Keratinocyte (primary cell): Measurements from ENCODE around the gene PI4KA. TPM values are rescaled to one million over a fixed set of nuclear protein-coding genes. Genes with fewer than 3 reads are reported as not detected.

Experiments
- DNase-seq: peaks from one replicate; pipeline ENCODE4 v3.0.0-alpha.2; 2011; ENCODE audit warnings: low read depth, missing footprints, low spot score
- FAIRE-seq: peaks from 2 replicates; lab custom pipeline; 2011; peaks lifted over from hg19 to GRCh38; lab: Jason Lieb, UNC
- H2AFZ ChIP-seq: 2 replicates; pipeline ENCODE4 v1.6.0; 2012; ENCODE audit warnings: low read length, control low read depth, inconsistent platforms; ENCODE audit not compliant: control insufficient read depth
- H3K27ac ChIP-seq: 2 replicates; pipeline ENCODE4 v1.5.1; 2011; ENCODE audit warnings: low read length; ENCODE audit not compliant: control insufficient read depth, insufficient read depth
- H3K27me3 ChIP-seq: 3 replicates; pipeline ENCODE4 v1.6.0; 2011; ENCODE audit warnings: low read length; ENCODE audit not compliant: control insufficient read depth, insufficient read depth; ENCODE audit errors: extremely low read depth
- H3K36me3 ChIP-seq, 2 experiments: 2 replicates in 1 of 2; 3 replicates in 1 of 2; pipeline ENCODE4 v1.5.1; 2011; ENCODE audit warnings: low read length in 2 of 2, mild to moderate bottlenecking in 1 of 2; ENCODE audit not compliant: control insufficient read depth in 2 of 2, insufficient read depth in 2 of 2; ENCODE audit errors: extremely low read depth in 1 of 2
- H3K4me1 ChIP-seq: 3 replicates; pipeline ENCODE4 v1.5.1; 2011; ENCODE audit warnings: low read length; ENCODE audit not compliant: control insufficient read depth, insufficient read depth; ENCODE audit errors: extremely low read depth
- H3K4me2 ChIP-seq: 3 replicates; pipeline ENCODE4 v1.6.0; 2011; ENCODE audit warnings: low read depth, low read length; ENCODE audit not compliant: control insufficient read depth, insufficient read depth; ENCODE audit errors: extremely low read depth
- H3K4me3 ChIP-seq, 3 experiments: fragments of 200-600 bp in 1 of 3; sonication (generic) in 1 of 3; 2 replicates in 2 of 3; 3 replicates in 1 of 3; pipeline ENCODE4 v1.5.1; 2011 to 2016; ENCODE audit warnings: low read length in 3 of 3, mild to moderate bottlenecking in 3 of 3, control low read depth in 2 of 3, inconsistent platforms in 1 of 3, low read depth in 1 of 3, mixed read lengths in 1 of 3, mixed run types in 1 of 3, moderate library complexity in 1 of 3; ENCODE audit not compliant: control insufficient read depth in 2 of 3, insufficient read depth in 2 of 3; ENCODE audit errors: extremely low read depth in 1 of 3
- H3K79me2 ChIP-seq: 2 replicates; pipeline ENCODE4 v1.6.0; 2012; ENCODE audit warnings: low read length; ENCODE audit not compliant: control insufficient read depth, insufficient read depth
- H3K9ac ChIP-seq: 3 replicates; pipeline ENCODE4 v1.6.0; 2011; ENCODE audit warnings: low read length; ENCODE audit not compliant: control insufficient read depth, insufficient read depth; ENCODE audit errors: extremely low read depth
- H3K9me1 ChIP-seq: 3 replicates; pipeline ENCODE4 v1.6.0; 2011; ENCODE audit warnings: low read length; ENCODE audit not compliant: control insufficient read depth, insufficient read depth; ENCODE audit errors: extremely low read depth
- H3K9me3 ChIP-seq: 2 replicates; pipeline ENCODE4 v1.5.1; 2012; ENCODE audit warnings: low read depth, low read length; ENCODE audit not compliant: control insufficient read depth
- H4K20me1 ChIP-seq: 3 replicates; pipeline ENCODE4 v1.6.0; 2011; ENCODE audit warnings: low read length; ENCODE audit not compliant: control insufficient read depth, insufficient read depth; ENCODE audit errors: extremely low read depth
- CTCF ChIP-seq, 3 experiments: IDR thresholded peaks in 1 of 3; conservative IDR thresholded peaks in 1 of 3; optimal IDR thresholded peaks in 1 of 3; 2 replicates in 2 of 3; 3 replicates in 1 of 3; pipeline versions ENCODE3 to v1.5.1; 2011; ENCODE audit warnings: low read length in 3 of 3, mild to moderate bottlenecking in 3 of 3, moderate library complexity in 2 of 3, control low read depth in 1 of 3, inconsistent platforms in 1 of 3; ENCODE audit not compliant: insufficient read depth in 2 of 3; ENCODE audit errors: extremely low read depth in 1 of 3
- EZH2 ChIP-seq: IDR thresholded peaks from one replicate; pipeline ENCODE4 v1.6.1; 2012; ENCODE audit warnings: inconsistent platforms, mild to moderate bottlenecking, low read length, moderate library complexity
- dilution Hi-C: fragments of 300-500 bp; cut with MboI; formaldehyde crosslinking; loops from one replicate; pipeline ENCODE4 v1.7.0; 2020; ENCODE audit warnings: low sequenced_read_pairs; ENCODE audit not compliant: extremely low pct_ligation_motif_present
- polyA plus RNA-seq, 5 experiments: library from polyadenylated mRNA; depleted of rRNA in 3 of 5; stranded (reverse) in 3 of 5; stranded (forward) in 1 of 5; unstranded in 1 of 5; fragments of >200 nt; gene quantifications; 1 replicate in 1 of 5; 2 replicates in 3 of 5; 3 replicates in 1 of 5; pipeline versions ENCODE4 v1.2.1 to v1.2.3, GENCODE V29; 2011 to 2012; ENCODE audit warnings: missing spikeins in 2 of 5, low read depth in 1 of 5, low replicate concordance in 1 of 5

Gene PI4KA
- polyA plus RNA-seq, 1 donor (not counting 4 experiments of a cell fraction or from before 2014, with no cell fraction given): 13.6 TPM

- H2AFZ ChIP-seq: no peak overlapping the region
- H3K27ac ChIP-seq: no peak overlapping the region
- no peak overlapping the region for H3K9ac ChIP-seq
- peaks cover 9% of the 10 kb centered on the region for H3K4me1 ChIP-seq
- FAIRE-seq (no peak), DNase-seq (no peak)
- H3K36me3 ChIP-seq: peaks cover 10 to 13% of the 10 kb centered on the region in 2 experiments
- no peak for TF ChIP-seq CTCF (optimal IDR thresholded peaks at IDR 0.05 in 1 of 3, IDR thresholded peaks at IDR 0.05 in 1 of 3, conservative IDR thresholded peaks at IDR 0.05 in 1 of 3; ENCODE audit: extremely low read depth in 1 of 3, insufficient read depth in 2 of 3, low read length in 3 of 3)
- no peak for TF ChIP-seq EZH2
- H3K4me3 ChIP-seq: no peak overlapping the region
- peaks cover 3% of the 10 kb centered on the region for H4K20me1 ChIP-seq
- no peak overlapping the region for H3K4me2 ChIP-seq
- H3K9me1 ChIP-seq: no peaks in the 10 kb centered on the region
- no peaks in the 10 kb centered on the region for H3K27me3 ChIP-seq
- no peaks in the 10 kb centered on the region for H3K79me2 ChIP-seq
- dilution Hi-C loops: no loop called here
- no peaks in the 10 kb centered on the region for H3K9me3 ChIP-seq
Measured at GRCh38 chr22:20869234-20869633, 10.6 kb upstream of the PI4KA start.

DNA sequence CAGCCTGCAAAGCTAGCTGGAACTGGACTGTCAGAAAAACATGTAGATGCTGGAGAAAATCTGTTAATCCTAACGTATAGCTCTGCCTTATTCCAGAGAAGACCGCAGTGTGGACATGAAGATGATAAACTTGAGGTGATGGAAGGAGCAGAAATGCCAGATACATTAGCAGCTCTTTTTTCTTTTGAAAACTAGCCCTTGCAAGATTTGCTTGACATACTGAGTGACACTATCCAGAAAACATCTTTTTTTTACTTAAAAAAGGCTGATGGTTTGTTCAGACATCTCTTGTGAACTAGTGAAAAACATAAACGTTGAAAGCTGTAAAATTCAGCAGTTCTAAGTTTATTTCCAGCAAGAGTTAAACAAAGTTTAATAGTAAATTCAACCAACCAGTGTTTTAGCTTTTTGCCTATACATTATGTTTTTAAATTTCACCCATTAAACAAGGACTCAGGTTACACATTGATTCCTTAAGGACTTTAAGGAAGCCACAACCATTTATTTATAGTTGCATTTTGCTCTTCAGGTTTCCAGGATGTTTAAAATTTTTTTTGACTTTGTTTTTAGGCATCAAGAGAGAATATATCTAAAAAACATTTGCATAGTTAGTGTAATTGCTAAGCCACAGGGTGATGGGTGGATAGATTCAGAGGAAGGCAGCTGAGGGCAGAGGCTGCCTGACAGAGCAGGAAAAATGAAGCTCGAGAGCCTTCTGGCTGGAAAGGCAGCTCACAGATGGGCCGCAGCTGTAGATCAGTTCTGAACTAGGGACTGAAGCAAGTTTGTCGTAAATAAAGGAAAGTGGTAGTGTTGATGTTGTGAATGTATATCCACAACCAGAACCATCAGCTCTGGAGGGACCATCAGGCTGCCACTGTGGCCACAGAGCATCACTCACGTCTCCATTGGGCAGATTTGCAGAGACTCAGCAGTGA, 9.7 kb upstream of the PI4KA start:
- Histone ChIP-seq H3K4me1 (peaks cover 9% of the 10 kb centered on the region), H3K36me3 (peaks cover 7 to 12% of the 10 kb centered on the region in 2 experiments), H3K9ac (no peak overlapping the region), H3K79me2 (no peaks in the 10 kb centered on the region), H2AFZ (no peak overlapping the region), H3K9me3 (no peaks in the 10 kb centered on the region), H3K4me2 (no peak overlapping the region), H3K4me3 (no peak overlapping the region), H3K9me1 (no peaks in the 10 kb centered on the region), H3K27me3 (no peaks in the 10 kb centered on the region), H3K27ac (no peak overlapping the region), H4K20me1 (peaks cover 3% of the 10 kb centered on the region)
- dilution Hi-C loops: no loop called here
- FAIRE-seq (no peak), DNase-seq (no peak)
- TF ChIP-seq CTCF (optimal IDR thresholded peaks at IDR 0.05 in 1 of 3, IDR thresholded peaks at IDR 0.05 in 1 of 3, conservative IDR thresholded peaks at IDR 0.05 in 1 of 3; ENCODE audit: extremely low read depth in 1 of 3, insufficient read depth in 2 of 3, low read length in 3 of 3): no peak
- TF ChIP-seq EZH2: no peak
